Measurements from ENCODE around the gene TKTL1. TPM values are rescaled to one million over a fixed set of nuclear protein-coding genes. Genes with fewer than 3 reads are reported as not detected.

TKTL1 gene
- total RNA-seq, 1 donor from 2014 or later = 0.91 TPM

- peaks cover 19% of the 10 kb centered on the region for H3K4me1 Mint-ChIP-seq
- no peak for TF ChIP-seq CTCF (conservative IDR thresholded peaks at IDR 0.05)
- peaks cover 3% of the 10 kb centered on the region for H3K27me3 Mint-ChIP-seq (ENCODE audit: low read depth)
- H3K36me3 Mint-ChIP-seq (ENCODE audit: low read depth) = peaks cover 4% of the 10 kb centered on the region
- no peaks in the 10 kb centered on the region for H3K9me3 Mint-ChIP-seq
- peak overlapping the region; percentile 83 for H3K27ac Mint-ChIP-seq (ENCODE audit: unreplicated experiment)
- peak overlapping the region; percentile 85 for H3K4me3 Mint-ChIP-seq
- DNase-seq (ENCODE audit: low read depth, low spot score) = no peak
These were observed 82.6 kb downstream of the TKTL1 start for GRCh38 chrX:154378059-154378798.

DNA sequence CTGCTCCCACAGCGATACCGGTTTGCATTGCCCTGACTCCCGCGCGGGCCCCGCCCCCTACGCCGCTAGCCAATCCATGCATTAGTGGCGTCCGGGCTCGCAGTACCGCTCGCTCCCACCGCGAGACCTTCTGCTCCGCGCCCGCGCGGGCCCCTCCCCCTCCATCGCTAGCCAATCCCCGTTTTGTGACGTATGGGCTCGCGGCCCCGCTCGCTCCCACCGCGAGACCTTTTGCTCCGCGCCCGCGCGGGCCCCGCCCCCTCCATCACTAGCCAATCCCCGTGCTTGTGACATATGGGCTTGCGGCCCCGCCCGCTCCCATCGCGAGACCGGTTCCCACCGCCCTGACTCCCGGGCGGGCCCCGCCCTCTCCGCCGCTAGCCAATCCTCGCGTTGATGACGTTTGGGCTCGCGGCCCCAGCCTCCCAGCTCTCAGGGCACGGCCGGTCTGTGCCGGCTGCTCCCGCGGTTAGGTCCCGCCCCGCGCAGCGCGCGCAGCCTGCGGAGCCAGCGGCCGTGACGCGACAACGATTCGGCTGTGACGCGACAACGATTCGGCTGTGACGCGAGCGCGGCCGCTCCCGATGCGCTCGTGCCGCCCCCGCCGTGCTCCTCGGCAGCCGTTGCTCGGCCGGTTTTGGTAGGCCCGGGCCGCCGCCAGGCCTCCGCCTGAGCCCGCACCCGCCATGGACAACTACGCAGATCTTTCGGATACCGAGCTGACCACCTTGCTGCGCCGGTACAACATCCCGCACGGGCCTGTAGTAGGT lies 83.4 kb downstream of the TKTL1 start, which contains the start of gene EMD:
Gene EMD, plus strand, starts transcription at position 497 of the 770 bp plus-strand sequence. Its CDS starts 190 bp downstream, at position 687.
- TF ChIP-seq CTCF (conservative IDR thresholded peaks at IDR 0.05) = no peak
- peaks cover 4% of the 10 kb centered on the region for H3K36me3 Mint-ChIP-seq (ENCODE audit: low read depth)
- peak within 1 kb of the TSS; percentile 93 for H3K4me3 Mint-ChIP-seq
- H3K4me1 Mint-ChIP-seq = peaks cover 16% of the 10 kb centered on the region
- peak within 1 kb of the TSS; percentile 96 for H3K27ac Mint-ChIP-seq (ENCODE audit: unreplicated experiment)
- H3K27me3 Mint-ChIP-seq (ENCODE audit: low read depth) = no peaks in the 10 kb centered on the region
- no peaks in the 10 kb centered on the region for H3K9me3 Mint-ChIP-seq
- peak; percentile 85 for DNase-seq (ENCODE audit: low read depth, low spot score)

DNA sequence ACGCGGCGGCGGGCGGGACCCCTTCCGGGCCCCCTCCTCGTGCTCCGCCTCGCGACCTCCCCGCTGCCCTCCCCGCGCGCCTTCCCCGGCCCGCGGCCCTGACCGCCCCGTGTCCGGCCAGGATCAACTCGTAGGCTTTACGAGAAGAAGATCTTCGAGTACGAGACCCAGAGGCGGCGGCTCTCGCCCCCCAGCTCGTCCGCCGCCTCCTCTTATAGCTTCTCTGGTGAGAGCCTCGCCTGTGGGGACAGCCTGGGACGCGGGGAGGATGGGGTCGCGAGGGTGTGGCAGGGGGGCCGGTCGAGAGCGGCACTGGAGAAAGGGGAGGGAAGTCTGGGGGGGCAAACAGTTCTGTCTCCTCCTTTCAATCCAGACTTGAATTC lies 84.0 kb downstream of the TKTL1 start:
- H3K4me3 Mint-ChIP-seq = peak overlapping the region; percentile 93
- peaks cover 4% of the 10 kb centered on the region for H3K36me3 Mint-ChIP-seq (ENCODE audit: low read depth)
- peaks cover 16% of the 10 kb centered on the region for H3K4me1 Mint-ChIP-seq
- peak overlapping the region; percentile 96 for H3K27ac Mint-ChIP-seq (ENCODE audit: unreplicated experiment)
- TF ChIP-seq CTCF (conservative IDR thresholded peaks at IDR 0.05) = no peak
- H3K9me3 Mint-ChIP-seq = no peaks in the 10 kb centered on the region
- H3K27me3 Mint-ChIP-seq (ENCODE audit: low read depth) = no peaks in the 10 kb centered on the region
- no peak for DNase-seq (ENCODE audit: low read depth, low spot score)

Other genes starting within 250 kb of the TKTL1 start
- gene MECP2, start 198.1 kb upstream of the TKTL1 start, total RNA-seq = 49.1 and 51.0 TPM in 2 replicates
- not detected in 2 replicates for gene OPN1LW, start 151.6 kb upstream of the TKTL1 start, total RNA-seq
- gene OPN1MW, start 113.2 kb upstream of the TKTL1 start, total RNA-seq = not detected in 2 replicates
- gene OPN1MW2, start 76.0 kb upstream of the TKTL1 start, total RNA-seq = not detected in 2 replicates
- gene OPN1MW3, start 38.2 kb upstream of the TKTL1 start, total RNA-seq = not detected in 2 replicates
- not detected in 2 replicates for gene TEX28, start 671 bp upstream of the TKTL1 start, total RNA-seq
- gene FLNA, start 78.8 kb downstream of the TKTL1 start, total RNA-seq = 786 and 809 TPM in 2 replicates
- 54.3 and 56.8 TPM in 2 replicates for gene EMD, start 83.5 kb downstream of the TKTL1 start, total RNA-seq
- 2,853 and 2,857 TPM in 2 replicates for gene RPL10, start 102.6 kb downstream of the TKTL1 start, total RNA-seq
- 9.3 and 11.5 TPM in 2 replicates for gene DNASE1L1, start 113.5 kb downstream of the TKTL1 start, total RNA-seq
- gene TAFAZZIN, start 115.7 kb downstream of the TKTL1 start, total RNA-seq = 45.7 and 47.1 TPM in 2 replicates
- gene ATP6AP1, start 132.9 kb downstream of the TKTL1 start, total RNA-seq = 78.2 and 79.8 TPM in 2 replicates
- 206 and 210 TPM in 2 replicates for gene GDI1, start 141.4 kb downstream of the TKTL1 start, total RNA-seq
- 68.8 and 69.0 TPM in 2 replicates for gene FAM50A, start 148.3 kb downstream of the TKTL1 start, total RNA-seq
- 74.1 and 75.1 TPM in 2 replicates for gene PLXNA3, start 162.5 kb downstream of the TKTL1 start, total RNA-seq
- 20.7 and 22.6 TPM in 2 replicates for gene LAGE3, start 183.5 kb downstream of the TKTL1 start, total RNA-seq
- gene UBL4A, start 190.8 kb downstream of the TKTL1 start, total RNA-seq = 39.2 and 39.5 TPM in 2 replicates
- 7.8 TPM in 2 replicates for gene SLC10A3, start 194.8 kb downstream of the TKTL1 start, total RNA-seq
- 25.8 and 29.9 TPM in 2 replicates for gene FAM3A, start 220.4 kb downstream of the TKTL1 start, total RNA-seq

Data from neural crest cell (in vitro differentiated cells).